Keratinocyte (primary cell): ENCODE measurements around the gene OBI1. TPM values are rescaled to one million over a fixed set of nuclear protein-coding genes. Genes with fewer than 3 reads are reported as not detected.
A peak's percentile ranks its signal among the peaks of the same experiment; 100 is the strongest.

Source experiments
- DNase-seq: peaks from one replicate; pipeline ENCODE4 v3.0.0-alpha.2; 2011; ENCODE audit warnings: low read depth, missing footprints, low spot score
- FAIRE-seq: peaks from 2 replicates; lab custom pipeline; 2011; peaks lifted over from hg19 to GRCh38; lab: Jason Lieb, UNC
- H2AFZ ChIP-seq: 2 replicates; pipeline ENCODE4 v1.6.0; 2012; ENCODE audit warnings: low read length, control low read depth, inconsistent platforms; ENCODE audit not compliant: control insufficient read depth
- H3K27ac ChIP-seq: 2 replicates; pipeline ENCODE4 v1.5.1; 2011; ENCODE audit warnings: low read length; ENCODE audit not compliant: control insufficient read depth, insufficient read depth
- H3K27me3 ChIP-seq: 3 replicates; pipeline ENCODE4 v1.6.0; 2011; ENCODE audit warnings: low read length; ENCODE audit not compliant: control insufficient read depth, insufficient read depth; ENCODE audit errors: extremely low read depth
- H3K36me3 ChIP-seq, 2 experiments: 2 replicates in 1 of 2; 3 replicates in 1 of 2; pipeline ENCODE4 v1.5.1; 2011; ENCODE audit warnings: low read length in 2 of 2, mild to moderate bottlenecking in 1 of 2; ENCODE audit not compliant: control insufficient read depth in 2 of 2, insufficient read depth in 2 of 2; ENCODE audit errors: extremely low read depth in 1 of 2
- H3K4me1 ChIP-seq: 3 replicates; pipeline ENCODE4 v1.5.1; 2011; ENCODE audit warnings: low read length; ENCODE audit not compliant: control insufficient read depth, insufficient read depth; ENCODE audit errors: extremely low read depth
- H3K4me2 ChIP-seq: 3 replicates; pipeline ENCODE4 v1.6.0; 2011; ENCODE audit warnings: low read depth, low read length; ENCODE audit not compliant: control insufficient read depth, insufficient read depth; ENCODE audit errors: extremely low read depth
- H3K4me3 ChIP-seq, 3 experiments: fragments of 200-600 bp in 1 of 3; sonication (generic) in 1 of 3; 2 replicates in 2 of 3; 3 replicates in 1 of 3; pipeline ENCODE4 v1.5.1; 2011 to 2016; ENCODE audit warnings: low read length in 3 of 3, mild to moderate bottlenecking in 3 of 3, control low read depth in 2 of 3, inconsistent platforms in 1 of 3, low read depth in 1 of 3, mixed read lengths in 1 of 3, mixed run types in 1 of 3, moderate library complexity in 1 of 3; ENCODE audit not compliant: control insufficient read depth in 2 of 3, insufficient read depth in 2 of 3; ENCODE audit errors: extremely low read depth in 1 of 3
- H3K79me2 ChIP-seq: 2 replicates; pipeline ENCODE4 v1.6.0; 2012; ENCODE audit warnings: low read length; ENCODE audit not compliant: control insufficient read depth, insufficient read depth
- H3K9ac ChIP-seq: 3 replicates; pipeline ENCODE4 v1.6.0; 2011; ENCODE audit warnings: low read length; ENCODE audit not compliant: control insufficient read depth, insufficient read depth; ENCODE audit errors: extremely low read depth
- H3K9me1 ChIP-seq: 3 replicates; pipeline ENCODE4 v1.6.0; 2011; ENCODE audit warnings: low read length; ENCODE audit not compliant: control insufficient read depth, insufficient read depth; ENCODE audit errors: extremely low read depth
- H3K9me3 ChIP-seq: 2 replicates; pipeline ENCODE4 v1.5.1; 2012; ENCODE audit warnings: low read depth, low read length; ENCODE audit not compliant: control insufficient read depth
- H4K20me1 ChIP-seq: 3 replicates; pipeline ENCODE4 v1.6.0; 2011; ENCODE audit warnings: low read length; ENCODE audit not compliant: control insufficient read depth, insufficient read depth; ENCODE audit errors: extremely low read depth
- CTCF ChIP-seq, 3 experiments: IDR thresholded peaks in 1 of 3; conservative IDR thresholded peaks in 1 of 3; optimal IDR thresholded peaks in 1 of 3; 2 replicates in 2 of 3; 3 replicates in 1 of 3; pipeline versions ENCODE3 to v1.5.1; 2011; ENCODE audit warnings: low read length in 3 of 3, mild to moderate bottlenecking in 3 of 3, moderate library complexity in 2 of 3, control low read depth in 1 of 3, inconsistent platforms in 1 of 3; ENCODE audit not compliant: insufficient read depth in 2 of 3; ENCODE audit errors: extremely low read depth in 1 of 3
- EZH2 ChIP-seq: IDR thresholded peaks from one replicate; pipeline ENCODE4 v1.6.1; 2012; ENCODE audit warnings: inconsistent platforms, mild to moderate bottlenecking, low read length, moderate library complexity
- dilution Hi-C: fragments of 300-500 bp; cut with MboI; formaldehyde crosslinking; loops from one replicate; pipeline ENCODE4 v1.7.0; 2020; ENCODE audit warnings: low sequenced_read_pairs; ENCODE audit not compliant: extremely low pct_ligation_motif_present
- polyA plus RNA-seq, 5 experiments: library from polyadenylated mRNA; depleted of rRNA in 3 of 5; stranded (reverse) in 3 of 5; stranded (forward) in 1 of 5; unstranded in 1 of 5; fragments of >200 nt; gene quantifications; 1 replicate in 1 of 5; 2 replicates in 3 of 5; 3 replicates in 1 of 5; pipeline versions ENCODE4 v1.2.1 to v1.2.3, GENCODE V29; 2011 to 2012; ENCODE audit warnings: missing spikeins in 2 of 5, low read depth in 1 of 5, low replicate concordance in 1 of 5

OBI1 gene
- polyA plus RNA-seq, 1 donor (not counting 4 experiments of a cell fraction or from before 2014, with no cell fraction given) = 14.4 TPM

GRCh38 chr13:78660495-78660857, 1.5 kb upstream of the OBI1 start:
- H3K9ac ChIP-seq = no peak overlapping the region
- no peaks in the 10 kb centered on the region for H3K27me3 ChIP-seq
- FAIRE-seq (no peak), DNase-seq (no peak)
- no peak overlapping the region for H3K4me3 ChIP-seq
- dilution Hi-C loops = no loop called here
- TF ChIP-seq EZH2 = no peak
- TF ChIP-seq CTCF (optimal IDR thresholded peaks at IDR 0.05 in 1 of 3, IDR thresholded peaks at IDR 0.05 in 1 of 3, conservative IDR thresholded peaks at IDR 0.05 in 1 of 3; ENCODE audit: extremely low read depth in 1 of 3, insufficient read depth in 2 of 3, low read length in 3 of 3) = no peak
- H3K79me2 ChIP-seq = peaks cover 33% of the 10 kb centered on the region
- H3K36me3 ChIP-seq = no peaks in the 10 kb centered on the region
- H2AFZ ChIP-seq = peak overlapping the region; percentile 94
- no peak overlapping the region for H3K27ac ChIP-seq
- no peaks in the 10 kb centered on the region for H3K9me3 ChIP-seq
- H4K20me1 ChIP-seq = no peaks in the 10 kb centered on the region
- H3K4me1 ChIP-seq = peaks cover 7% of the 10 kb centered on the region
- H3K4me2 ChIP-seq = peak overlapping the region; percentile 89
- no peaks in the 10 kb centered on the region for H3K9me1 ChIP-seq

- DNase-seq = no peak
- no peak overlapping the region for H3K27ac ChIP-seq
These were observed 958 bp upstream of the OBI1 start for GRCh38 chr13:78659732-78660494.

More at GRCh38 chr13:78659732-78660494, 958 bp upstream of the OBI1 start:
- Histone ChIP-seq H4K20me1 (no peaks in the 10 kb centered on the region), H2AFZ (peak overlapping the region; percentile 94), H3K79me2 (peaks cover 39% of the 10 kb centered on the region), H3K36me3 (no peaks in the 10 kb centered on the region), H3K9ac (peak overlapping the region; percentile 83), H3K9me3 (no peaks in the 10 kb centered on the region), H3K27me3 (no peaks in the 10 kb centered on the region), H3K4me3 (peak overlapping the region; percentile 66 to 92 (median 92)), H3K9me1 (no peaks in the 10 kb centered on the region), H3K4me2 (peak overlapping the region; percentile 89), H3K4me1 (peaks cover 7% of the 10 kb centered on the region)
- no peak for FAIRE-seq
- dilution Hi-C loops = no loop called here
- TF ChIP-seq EZH2 (no peak), CTCF (optimal IDR thresholded peaks at IDR 0.05 in 1 of 3, IDR thresholded peaks at IDR 0.05 in 1 of 3, conservative IDR thresholded peaks at IDR 0.05 in 1 of 3; ENCODE audit: extremely low read depth in 1 of 3, insufficient read depth in 2 of 3, low read length in 3 of 3) (no peak)
